A673 (cell line): Measurements from ENCODE around the gene STUB1. TPM values are rescaled to one million over a fixed set of nuclear protein-coding genes. Genes with fewer than 3 reads are reported as not detected.

Experiments
- BruUV-seq: library from RNA; stranded (reverse); fragments of 400-500 nt; replicated peaks from 2 replicates; lab custom pipeline; 2021; lab: Mats Ljungman, UMichigan
- CTCF ChIA-PET: fragments of 300-600 bp; sonication (Branson Sonifier 250); formaldehyde crosslinking; loops from one replicate; lab custom pipeline; 2022; ENCODE audit warnings: antibody characterized with exemption; lab: Charles Lee
- POLR2A ChIA-PET: fragments of 300-600 bp; sonication (Branson Sonifier 250); formaldehyde crosslinking; loops from one replicate; lab custom pipeline; 2022; ENCODE audit warnings: antibody characterized with exemption; ENCODE audit not compliant: low non-redundant PET; lab: Charles Lee
- DNase-seq: peaks from one replicate; pipeline ENCODE4 v3.0.0-alpha.2; 2015; ENCODE audit warnings: low spot score
- H3K27ac ChIP-seq: fragments of 200-600 bp; sonication (generic); 2 replicates; pipeline ENCODE4 v1.5.1; 2016; ENCODE audit warnings: mixed run types, low read depth, mild to moderate bottlenecking, mixed read lengths, antibody characterized with exemption, low read length; ENCODE audit not compliant: poor library complexity, severe bottlenecking
- H3K27me3 ChIP-seq: fragments of 200-600 bp; sonication (generic); replicated peaks from 2 replicates; pipeline ENCODE4 v1.6.1; 2017; ENCODE audit warnings: mixed run types, low read depth, mild to moderate bottlenecking, mixed read lengths, antibody characterized with exemption, low read length; ENCODE audit not compliant: insufficient read depth, poor library complexity
- H3K36me3 ChIP-seq: fragments of 200-600 bp; sonication (generic); 2 replicates; pipeline ENCODE4 v1.6.1; 2016; ENCODE audit warnings: mixed run types, mild to moderate bottlenecking, mixed read lengths, antibody characterized with exemption, low read length; ENCODE audit not compliant: insufficient read depth, poor library complexity, severe bottlenecking
- H3K4me1 ChIP-seq: fragments of 200-600 bp; sonication (generic); 2 replicates; pipeline ENCODE4 v1.6.1; 2017; ENCODE audit warnings: mixed run types, mild to moderate bottlenecking, mixed read lengths, antibody characterized with exemption, low read length; ENCODE audit not compliant: insufficient read depth, poor library complexity, severe bottlenecking
- H3K4me3 ChIP-seq: fragments of 200-600 bp; sonication (generic); 2 replicates; pipeline ENCODE4 v1.5.1; 2016; ENCODE audit warnings: low read depth, mixed run types, mild to moderate bottlenecking, mixed read lengths, low read length; ENCODE audit not compliant: poor library complexity, severe bottlenecking
- H3K9me3 ChIP-seq: fragments of 200-600 bp; sonication (generic); 2 replicates; pipeline ENCODE4 v1.6.1; 2016; ENCODE audit warnings: mixed run types, low read depth, mild to moderate bottlenecking, mixed read lengths, antibody characterized with exemption, low read length; ENCODE audit not compliant: poor library complexity, severe bottlenecking
- CTCF ChIP-seq: fragments of 300-800, 200-600 bp; sonication (generic); conservative IDR thresholded peaks from 2 replicates; pipeline ENCODE4 v1.5.1; 2017; ENCODE audit warnings: low read depth, mild to moderate bottlenecking, antibody characterized with exemption, low read length, moderate library complexity, mixed read lengths
- EZH2 ChIP-seq: fragments of 200-600 bp; sonication (generic); IDR thresholded peaks from 2 replicates; pipeline ENCODE4 v1.6.1; 2017; ENCODE audit warnings: borderline replicate concordance, low read depth, mild to moderate bottlenecking, mixed read lengths, antibody characterized with exemption, low read length; ENCODE audit not compliant: poor library complexity, severe bottlenecking
- intact Hi-C: fragments of 100-400 bp; cut with micrococcal nuclease; formaldehyde crosslinking; loops from one replicate; pipeline ENCODE4 v1.10.0; 2022; ENCODE audit not compliant: unreplicated experiment
- total RNA-seq: library from RNA; stranded (reverse); gene quantifications from 2 replicates; pipeline ENCODE4 v1.2.3, GENCODE V29; 2021

STUB1 gene
- total RNA-seq, 1 experiment from 2014 or later: 88.2 TPM

DNA sequence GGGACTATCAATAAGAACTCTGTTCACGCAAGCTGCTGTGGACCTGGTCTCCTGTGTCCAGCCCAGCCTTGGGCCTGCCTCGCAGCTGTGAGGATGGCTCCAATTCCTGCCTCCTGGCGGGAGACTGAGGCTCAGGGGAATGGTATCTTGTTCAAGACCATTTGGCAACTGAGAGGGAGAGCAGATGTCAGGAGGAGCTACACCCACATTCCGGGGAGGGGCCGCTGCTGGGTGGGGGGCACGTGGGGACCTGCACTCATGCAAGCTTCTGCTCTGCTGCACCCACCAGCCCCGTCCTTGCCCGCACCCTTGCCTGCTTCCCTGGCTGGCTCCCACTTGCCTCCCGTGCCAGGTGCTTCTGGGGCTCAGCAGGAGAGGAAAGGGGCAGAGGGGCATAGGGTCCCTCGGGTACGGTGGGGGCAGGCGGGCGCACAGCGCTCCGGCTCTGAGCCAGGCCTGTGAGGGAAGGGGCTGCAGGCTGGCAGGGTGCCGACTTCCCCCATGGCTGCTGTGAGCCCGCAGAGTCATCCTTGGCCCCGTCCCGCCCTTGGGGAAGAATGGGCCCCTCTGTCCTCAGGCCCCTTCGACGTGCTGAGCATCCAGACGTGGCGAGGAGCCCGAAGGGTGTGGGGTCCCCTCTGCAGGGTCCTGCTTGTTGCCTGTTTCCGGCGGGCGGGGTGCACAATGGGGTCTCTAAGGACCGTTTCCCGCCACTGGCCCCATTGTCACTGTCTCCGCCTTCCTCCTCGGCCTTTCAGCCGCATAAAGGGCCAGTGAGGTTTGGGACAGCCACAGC is 37.4 kb downstream of the STUB1 start:
- TF ChIP-seq CTCF (no peak), EZH2 (no peak)
- Histone ChIP-seq H3K27me3 (peaks cover 31% of the 10 kb centered on the region), H3K9me3 (no peaks in the 10 kb centered on the region), H3K27ac (no peak overlapping the region), H3K36me3 (no peaks in the 10 kb centered on the region), H3K4me3 (no peak overlapping the region), H3K4me1 (peaks cover 8% of the 10 kb centered on the region)
- BruUV-seq: no TSS peak
- ChIA-PET POLR2A (no interaction called here), CTCF (interaction anchor here (0.6 kb wide), 2 partner anchors 10 to 28 kb away, joined by 3 read pairs; no protein-coding TSS in a partner anchor)
- intact Hi-C loops: loop anchor here (10.0 kb wide), 1 partner anchor 337 kb away; no protein-coding TSS in a partner anchor
- DNase-seq: no peak

- Histone ChIP-seq H3K4me3 (no peak overlapping the region), H3K9me3 (no peaks in the 10 kb centered on the region), H3K27ac (no peak overlapping the region), H3K36me3 (no peaks in the 10 kb centered on the region), H3K4me1 (peaks cover 8% of the 10 kb centered on the region), H3K27me3 (peaks cover 31% of the 10 kb centered on the region)
- BruUV-seq: no TSS peak
- CTCF ChIA-PET: no interaction called here
- TF ChIP-seq EZH2 (no peak), CTCF (no peak)
- POLR2A ChIA-PET: no interaction called here
- intact Hi-C loops: loop anchor here (10.0 kb wide), 1 partner anchor 336 kb away; no protein-coding TSS in a partner anchor
- no peak for DNase-seq
Observed at GRCh38 chr16:718389-718788, 38.2 kb downstream of the STUB1 start.

GRCh38 chr16:718922-719321 is 38.7 kb downstream of the STUB1 start:
- peaks cover 31% of the 10 kb centered on the region for H3K27me3 ChIP-seq
- no peak for TF ChIP-seq CTCF
- no peak for TF ChIP-seq EZH2
- H3K36me3 ChIP-seq: no peaks in the 10 kb centered on the region
- intact Hi-C loops: loop anchor here (10.0 kb wide), 1 partner anchor 336 kb away; no protein-coding TSS in a partner anchor
- peaks cover 8% of the 10 kb centered on the region for H3K4me1 ChIP-seq
- POLR2A ChIA-PET: no interaction called here
- no peak for DNase-seq
- no peak overlapping the region for H3K4me3 ChIP-seq
- CTCF ChIA-PET: interaction anchor here (0.6 to 1.9 kb wide), 3 partner anchors 9 to 295 kb away, joined by 7 to 8 read pairs (median 8); no protein-coding TSS in a partner anchor
- no peaks in the 10 kb centered on the region for H3K9me3 ChIP-seq
- H3K27ac ChIP-seq: no peak overlapping the region
- no TSS peak for BruUV-seq
